MCF 10A (cell line): ENCODE data around the gene WDR82. TPM values are rescaled to one million over a fixed set of nuclear protein-coding genes. Genes with fewer than 3 reads are reported as not detected.

Source experiments
- BruUV-seq: library from RNA; stranded (reverse); fragments of 400-500 nt; replicated peaks from 2 replicates; lab custom pipeline; 2021; lab: Mats Ljungman, UMichigan
- CTCF ChIA-PET: fragments of 300-600 bp; sonication (Branson Sonifier 250); formaldehyde crosslinking; extraction: SDS; loops from one replicate; lab custom pipeline; 2021; ENCODE audit warnings: antibody characterized with exemption, inconsistent platforms; lab: Yijun Ruan, JAX
- POLR2A ChIA-PET: fragments of 300-600, 350-650 bp; sonication (Branson Sonifier 250); formaldehyde crosslinking; extraction: SDS; loops from one replicate; lab custom pipeline; 2020; ENCODE audit warnings: antibody characterized with exemption, inconsistent platforms; lab: Yijun Ruan, JAX
- DNase-seq: peaks from one replicate; pipeline ENCODE4 v3.0.0-alpha.2; 2018; ENCODE audit not compliant: unreplicated experiment
- H3K27ac Mint-ChIP-seq: one replicate; pipeline ENCODE4 v1.8.0; 2022; ENCODE audit warnings: mild to moderate bottlenecking, low read depth, mixed read lengths; ENCODE audit not compliant: unreplicated experiment
- H3K27me3 Mint-ChIP-seq: one replicate; pipeline ENCODE4 v1.8.0; 2022; ENCODE audit warnings: mixed read lengths; ENCODE audit not compliant: insufficient read depth, unreplicated experiment
- H3K36me3 Mint-ChIP-seq: one replicate; pipeline ENCODE4 v1.8.0; 2022; ENCODE audit warnings: mild to moderate bottlenecking, moderate library complexity, mixed read lengths; ENCODE audit not compliant: insufficient read depth, unreplicated experiment
- H3K4me1 Mint-ChIP-seq: one replicate; pipeline ENCODE4 v1.8.0; 2022; ENCODE audit warnings: mixed read lengths; ENCODE audit not compliant: insufficient read depth, unreplicated experiment
- H3K4me3 Mint-ChIP-seq: one replicate; pipeline ENCODE4 v1.8.0; 2022; ENCODE audit warnings: mild to moderate bottlenecking, moderate library complexity, mixed read lengths; ENCODE audit not compliant: unreplicated experiment
- H3K9me3 Mint-ChIP-seq: one replicate; pipeline ENCODE4 v1.8.0; 2022; ENCODE audit warnings: mixed read lengths; ENCODE audit not compliant: unreplicated experiment
- CTCF ChIP-seq: fragments of 200-600 bp; IDR thresholded peaks from one replicate; pipeline ENCODE4 v1.8.0; 2022; ENCODE audit warnings: antibody characterized with exemption, mild to moderate bottlenecking; ENCODE audit not compliant: unreplicated experiment
- intact Hi-C: fragments of 100-400 bp; cut with micrococcal nuclease; formaldehyde crosslinking; loops from 2 replicates; pipeline ENCODE4 v1.14.1; 2022
- total RNA-seq: library from RNA; stranded (reverse); gene quantifications from 2 replicates; pipeline ENCODE4 v1.2.3, GENCODE V29; 2022

The WDR82 gene
- total RNA-seq, 1 experiment from 2014 or later = 62.5 TPM

- Mint-ChIP-seq H3K27me3 (no peaks in the 10 kb centered on the region), H3K4me1 (no peaks in the 10 kb centered on the region), H3K9me3 (no peaks in the 10 kb centered on the region), H3K27ac (no peak within 1 kb of the TSS), H3K4me3 (no peak within 1 kb of the TSS), H3K36me3 (no peaks in the 10 kb centered on the region)
- intact Hi-C loops = no loop called here
- POLR2A ChIA-PET = interaction anchor here (0.7 kb wide), 1 partner anchor 155 kb away, joined by 3 read pairs; no protein-coding TSS in a partner anchor
- no TSS peak for BruUV-seq
- CTCF ChIA-PET = interaction anchor here (0.7 to 1.8 kb wide), 2 partner anchors 23 to 55 kb away, joined by 5 read pairs; no protein-coding TSS in a partner anchor
- no peak for DNase-seq
- TF ChIP-seq CTCF = no peak
These were observed 37.7 kb upstream of the WDR82 start, which contains the start of gene DNAH1 for GRCh38 chr3:52315977-52316764. DNAH1 (plus strand) TSS chr3:52316319; CDS start chr3:52322443, 6,124 bp downstream.

GRCh38 chr3:52315006-52315405, 36.6 kb upstream of the WDR82 start:
- ChIA-PET CTCF (interaction anchor here (0.7 to 1.8 kb wide), 2 partner anchors 24 to 197 kb away, joined by 3 to 5 read pairs; no protein-coding TSS in a partner anchor), POLR2A (interaction anchor here (0.7 kb wide), 2 partner anchors 13 to 156 kb away, joined by 3 read pairs; no protein-coding TSS in a partner anchor)
- no peak for DNase-seq
- no peaks in the 10 kb centered on the region for H3K9me3 Mint-ChIP-seq
- H3K4me3 Mint-ChIP-seq = no peak overlapping the region
- no peaks in the 10 kb centered on the region for H3K36me3 Mint-ChIP-seq
- TF ChIP-seq CTCF = no peak
- no TSS peak for BruUV-seq
- no peak overlapping the region for H3K27ac Mint-ChIP-seq
- no peaks in the 10 kb centered on the region for H3K4me1 Mint-ChIP-seq
- H3K27me3 Mint-ChIP-seq = no peaks in the 10 kb centered on the region
- intact Hi-C loops = no loop called here

GRCh38 chr3:52314489-52314888, 36.0 kb upstream of the WDR82 start:
- no TSS peak for BruUV-seq

More at GRCh38 chr3:52314489-52314888, 36.0 kb upstream of the WDR82 start:
- H3K36me3 Mint-ChIP-seq = no peaks in the 10 kb centered on the region
- no peaks in the 10 kb centered on the region for H3K27me3 Mint-ChIP-seq
- H3K9me3 Mint-ChIP-seq = no peaks in the 10 kb centered on the region
- no peak overlapping the region for H3K4me3 Mint-ChIP-seq
- POLR2A ChIA-PET = no interaction called here
- CTCF ChIA-PET = interaction anchor here (1.8 kb wide), 1 partner anchor 25 kb away, joined by 5 read pairs; no protein-coding TSS in a partner anchor
- no peak overlapping the region for H3K27ac Mint-ChIP-seq
- H3K4me1 Mint-ChIP-seq = no peaks in the 10 kb centered on the region
- intact Hi-C loops = no loop called here
- no peak for TF ChIP-seq CTCF
- no peak for DNase-seq
